Neural cell (in vitro differentiated cells): Measurements from ENCODE around the gene BAG1. TPM values are rescaled to one million over a fixed set of nuclear protein-coding genes. Genes with fewer than 3 reads are reported as not detected.

Source experiments
- H2AFZ ChIP-seq: fragments of 200-600, 300-800 bp; sonication (generic), shearing (Covaris generic); 2 replicates; pipeline ENCODE4 v1.6.0; 2014; ENCODE audit warnings: low read depth, mild to moderate bottlenecking, antibody characterized with exemption, low read length, moderate library complexity
- H3F3A ChIP-seq: fragments of 200-600 bp; shearing (Covaris generic); 2 replicates; pipeline ENCODE4 v1.6.1; 2016; ENCODE audit warnings: mild to moderate bottlenecking, moderate library complexity, mixed read lengths, antibody characterized with exemption, low read length; ENCODE audit not compliant: insufficient read depth, poor library complexity, severe bottlenecking
- H3K27ac ChIP-seq: fragments of 200-600, 300-800 bp; sonication (generic), shearing (Covaris generic); 2 replicates; pipeline ENCODE4 v1.5.1; 2014; ENCODE audit warnings: mild to moderate bottlenecking, low read length, moderate library complexity
- H3K27me3 ChIP-seq: fragments of 300-800, 200-600 bp; sonication (generic), shearing (Covaris generic); 2 replicates; pipeline ENCODE4 v1.6.0; 2014; ENCODE audit warnings: mild to moderate bottlenecking, low read depth, low read length, moderate library complexity; ENCODE audit not compliant: insufficient read depth
- H3K36me3 ChIP-seq: fragments of 300-800, 200-600 bp; sonication (generic), shearing (Covaris generic); 2 replicates; pipeline ENCODE4 v1.5.1; 2014; ENCODE audit warnings: mild to moderate bottlenecking, antibody characterized with exemption, low read length, moderate library complexity; ENCODE audit not compliant: insufficient read depth
- H3K4me2 ChIP-seq: fragments of 300-800, 200-600 bp; sonication (generic), shearing (Covaris generic); 2 replicates; pipeline ENCODE4 v1.6.0; 2014; ENCODE audit warnings: mild to moderate bottlenecking, low read length
- H3K4me3 ChIP-seq: fragments of 300-800, 200-600 bp; sonication (generic), shearing (Covaris generic); 2 replicates; pipeline ENCODE4 v1.5.1; 2014; ENCODE audit warnings: mild to moderate bottlenecking, low read length, moderate library complexity
- H3K79me2 ChIP-seq: fragments of 200-600 bp; shearing (Covaris generic); replicated peaks from 2 replicates; pipeline ENCODE4 v1.6.0; 2014; ENCODE audit warnings: mild to moderate bottlenecking, low read length, moderate library complexity; ENCODE audit not compliant: insufficient read depth
- H3K9ac ChIP-seq: fragments of 300-800, 200-600 bp; sonication (generic), shearing (Covaris generic); 2 replicates; pipeline ENCODE4 v1.6.1; 2016; ENCODE audit warnings: mild to moderate bottlenecking, low read length, mixed read lengths
- H3K9me2 ChIP-seq: fragments of 200-600 bp; shearing (Covaris generic); 2 replicates; pipeline ENCODE4 v1.6.1; 2016; ENCODE audit warnings: mild to moderate bottlenecking, low read length, mixed read lengths; ENCODE audit not compliant: insufficient read depth
- H3K9me3 ChIP-seq: fragments of 200-600, 300-800 bp; sonication (generic), shearing (Covaris generic); 2 replicates; pipeline ENCODE4 v1.6.1; 2016; ENCODE audit warnings: mild to moderate bottlenecking, mixed run types, low read length, moderate library complexity, mixed read lengths
- H4K20me1 ChIP-seq: fragments of 200-600 bp; shearing (Covaris generic); 2 replicates; pipeline ENCODE4 v1.6.1; 2016; ENCODE audit warnings: mild to moderate bottlenecking, mixed run types; ENCODE audit not compliant: insufficient read depth
- CTCF ChIP-seq: fragments of 450-650 bp; IDR thresholded peaks from 2 replicates; pipeline ENCODE4 v1.5.1; 2014; ENCODE audit warnings: antibody characterized with exemption, mild to moderate bottlenecking, moderate library complexity; ENCODE audit not compliant: poor library complexity, severe bottlenecking
- EP300 ChIP-seq: fragments of 450-650 bp; conservative IDR thresholded peaks from 2 replicates; pipeline ENCODE4 v1.6.1; 2014; ENCODE audit warnings: antibody characterized with exemption, mild to moderate bottlenecking, moderate library complexity; ENCODE audit not compliant: poor library complexity, severe bottlenecking
- EZH2 ChIP-seq: fragments of 200-600, 300-800 bp; shearing (Covaris generic), sonication (generic); IDR thresholded peaks from 2 replicates; pipeline ENCODE4 v1.6.1; 2014; ENCODE audit warnings: antibody characterized with exemption, low read length, borderline replicate concordance, mild to moderate bottlenecking; ENCODE audit not compliant: insufficient read depth, poor library complexity, severe bottlenecking
- MXI1 ChIP-seq: fragments of 450-650 bp; conservative IDR thresholded peaks from 2 replicates; pipeline ENCODE4 v1.6.1; 2014; ENCODE audit warnings: antibody characterized with exemption, mild to moderate bottlenecking; ENCODE audit not compliant: poor library complexity, severe bottlenecking
- POLR2AphosphoS5 ChIP-seq: IDR thresholded peaks from 2 replicates; pipeline ENCODE4 v1.6.1; 2012
- RAD21 ChIP-seq: fragments of 450-650 bp; conservative IDR thresholded peaks from 2 replicates; pipeline ENCODE4 v1.6.1; 2014; ENCODE audit warnings: antibody characterized with exemption, mild to moderate bottlenecking, moderate library complexity
- REST ChIP-seq: IDR thresholded peaks from 2 replicates; pipeline ENCODE4 v1.6.1; 2012; ENCODE audit warnings: borderline replicate concordance
- SMC3 ChIP-seq: fragments of 450-650 bp; conservative IDR thresholded peaks from 2 replicates; pipeline ENCODE4 v1.6.1; 2014; ENCODE audit warnings: antibody characterized with exemption, mild to moderate bottlenecking, moderate library complexity; ENCODE audit not compliant: poor library complexity
- TAF1 ChIP-seq: IDR thresholded peaks from 2 replicates; pipeline ENCODE4 v1.6.1; 2012; ENCODE audit warnings: low read depth
- polyA plus RNA-seq: library from polyadenylated mRNA; depleted of rRNA; stranded (reverse); fragments of >200 nt; gene quantifications from 2 replicates; pipeline ENCODE4 v1.2.3, GENCODE V29; 2014

Gene BAG1
- polyA plus RNA-seq, 1 donor from 2014 or later, result 94.9 TPM

- no peak for TF ChIP-seq TAF1
- TF ChIP-seq REST, result no peak
- TF ChIP-seq EP300, result no peak
- no peak for TF ChIP-seq RAD21
- TF ChIP-seq POLR2AphosphoS5, result no peak
- no peak for TF ChIP-seq EZH2
- TF ChIP-seq MXI1, result no peak
- no peak for TF ChIP-seq CTCF
- no peak for TF ChIP-seq SMC3
- Histone ChIP-seq H3K9me3 (no peaks in the 10 kb centered on the region), H2AFZ (no peak overlapping the region), H3K4me2 (no peak overlapping the region), H3K9ac (no peak overlapping the region), H3K27ac (no peak overlapping the region), H4K20me1 (no peaks in the 10 kb centered on the region), H3K36me3 (no peaks in the 10 kb centered on the region), H3K27me3 (no peaks in the 10 kb centered on the region), H3K79me2 (no peaks in the 10 kb centered on the region), H3F3A (no peaks in the 10 kb centered on the region), H3K4me3 (no peak overlapping the region), H3K9me2 (no peaks in the 10 kb centered on the region)
Measured at GRCh38 chr9:33210006-33210715, 54.3 kb downstream of the BAG1 start.

- H3K4me2 ChIP-seq, result no peak overlapping the region
- H3K79me2 ChIP-seq, result no peaks in the 10 kb centered on the region
- TF ChIP-seq MXI1, result no peak
- no peak for TF ChIP-seq TAF1
- TF ChIP-seq REST, result no peak
- no peak for TF ChIP-seq SMC3
- TF ChIP-seq EP300, result no peak
- no peak for TF ChIP-seq RAD21
- no peak for TF ChIP-seq EZH2
- TF ChIP-seq POLR2AphosphoS5, result no peak
- TF ChIP-seq CTCF, result no peak
- H3K27me3 ChIP-seq, result no peaks in the 10 kb centered on the region
- no peak overlapping the region for H2AFZ ChIP-seq
- H3K27ac ChIP-seq, result no peak overlapping the region
- no peaks in the 10 kb centered on the region for H3K36me3 ChIP-seq
- H3K4me3 ChIP-seq, result no peak overlapping the region
- no peaks in the 10 kb centered on the region for H3K9me3 ChIP-seq
- H4K20me1 ChIP-seq, result no peaks in the 10 kb centered on the region
- H3K9ac ChIP-seq, result no peak overlapping the region
- no peaks in the 10 kb centered on the region for H3K9me2 ChIP-seq
- H3F3A ChIP-seq, result no peaks in the 10 kb centered on the region
Measured at GRCh38 chr9:33209394-33209793, 55.1 kb downstream of the BAG1 start.
